Suprapubic skin (tissue), 4 donors: ENCODE results near the gene GGT1. TPM values are rescaled to one million over a fixed set of nuclear protein-coding genes. Genes with fewer than 3 reads are reported as not detected.

Source experiments
- DNase-seq, 2 donors: peaks; one replicate each; pipeline ENCODE4 v3.0.0-alpha.2; 2019; ENCODE audit warnings: low spot score in 2 of 2
- H3K27ac ChIP-seq: fragments of 200-600 bp; sonication (generic); one replicate; pipeline ENCODE4 v1.5.1; 2019
- H3K27me3 ChIP-seq: fragments of 200-600 bp; sonication (generic); one replicate; pipeline ENCODE4 v1.5.1; 2019
- H3K36me3 ChIP-seq: fragments of 200-600 bp; sonication (generic); one replicate; pipeline ENCODE4 v1.5.1; 2019
- H3K4me1 ChIP-seq: fragments of 200-600 bp; sonication (generic); one replicate; pipeline ENCODE4 v1.5.1; 2019
- H3K4me3 ChIP-seq: fragments of 200-600 bp; sonication (generic); one replicate; pipeline ENCODE4 v1.5.1; 2019; ENCODE audit warnings: mild to moderate bottlenecking
- H3K9me3 ChIP-seq: fragments of 200-600 bp; sonication (generic); one replicate; pipeline ENCODE4 v1.5.1; 2019
- EP300 ChIP-seq: sonication (generic); formaldehyde crosslinking; IDR thresholded peaks from one replicate; pipeline ENCODE4 v1.6.1; 2017; ENCODE audit warnings: antibody characterized with exemption
- POLR2A ChIP-seq, 2 donors: fragments of 450-650 bp; IDR thresholded peaks; one replicate each; pipeline ENCODE4 v1.6.1; 2017; ENCODE audit warnings: antibody characterized with exemption in 2 of 2, mild to moderate bottlenecking in 2 of 2, moderate library complexity in 2 of 2
- POLR2AphosphoS5 ChIP-seq, 3 donors: sonication (generic); formaldehyde crosslinking; IDR thresholded peaks; one replicate each; pipeline ENCODE4 v1.6.1; 2017; ENCODE audit warnings: antibody characterized with exemption in 3 of 3
- WGBS: methylation state at CpG from one replicate; pipeline ENCODE4 v1.1.5; 2018; 5-methylcytosine and 5-hydroxymethylcytosine counted together
- total RNA-seq, 4 donors: library from RNA; depleted of rRNA; stranded (reverse); fragments of >200 nt; gene quantifications; one replicate each; pipeline ENCODE4 v1.1.0, GENCODE V29; 2016
- TF ChIP-seq, protein P1 (sequence below), 2 donors: fragments of 200-600 bp in 1 of 2; fragments of 450-650 bp in 1 of 2; sonication (generic) in 1 of 2; IDR thresholded peaks; one replicate each; pipeline ENCODE4 v1.5.1; 2016 to 2019; ENCODE audit warnings: antibody characterized with exemption in 2 of 2, mild to moderate bottlenecking in 1 of 2, moderate library complexity in 1 of 2

Gene GGT1
- total RNA-seq, 4 donors from 2014 or later: 1.7 to 9.1 (median 5.6) TPM

DNA sequence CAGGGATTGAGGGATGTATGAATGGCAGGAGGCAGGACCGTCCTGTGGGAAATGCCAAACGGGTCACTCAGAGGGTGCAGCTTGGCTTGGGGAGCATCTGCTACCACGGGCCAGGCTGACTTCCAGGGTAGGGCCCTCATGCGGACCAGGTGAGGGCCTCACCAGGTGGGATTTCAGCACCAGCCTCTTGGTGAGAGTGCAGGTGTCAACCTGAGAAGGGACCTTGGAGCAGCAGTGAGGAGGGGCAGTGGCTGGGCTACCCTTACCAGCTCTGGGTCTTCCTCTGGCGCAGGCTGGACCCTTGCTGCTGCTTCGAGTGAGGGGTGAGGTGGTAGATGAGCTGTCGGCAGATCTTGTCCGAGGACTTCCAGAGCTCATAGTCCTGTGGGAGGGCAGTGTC lies 15.0 kb upstream of the GGT1 start:
- Histone ChIP-seq H3K4me3 (no peak overlapping the region), H3K27ac (no peak overlapping the region), H3K27me3 (no peaks in the 10 kb centered on the region), H3K9me3 (no peaks in the 10 kb centered on the region), H3K4me1 (peaks cover 29% of the 10 kb centered on the region), H3K36me3 (peaks cover 47% of the 10 kb centered on the region)
- DNase-seq: no peak
- 86% methylated on average over 4 of the region's 8 CpGs for WGBS
- TF ChIP-seq POLR2AphosphoS5 (IDR thresholded peaks at IDR 0.05) (no peak), POLR2A (IDR thresholded peaks at IDR 0.05) (no peak), EP300 (no peak)
- TF ChIP-seq, protein P1, sequence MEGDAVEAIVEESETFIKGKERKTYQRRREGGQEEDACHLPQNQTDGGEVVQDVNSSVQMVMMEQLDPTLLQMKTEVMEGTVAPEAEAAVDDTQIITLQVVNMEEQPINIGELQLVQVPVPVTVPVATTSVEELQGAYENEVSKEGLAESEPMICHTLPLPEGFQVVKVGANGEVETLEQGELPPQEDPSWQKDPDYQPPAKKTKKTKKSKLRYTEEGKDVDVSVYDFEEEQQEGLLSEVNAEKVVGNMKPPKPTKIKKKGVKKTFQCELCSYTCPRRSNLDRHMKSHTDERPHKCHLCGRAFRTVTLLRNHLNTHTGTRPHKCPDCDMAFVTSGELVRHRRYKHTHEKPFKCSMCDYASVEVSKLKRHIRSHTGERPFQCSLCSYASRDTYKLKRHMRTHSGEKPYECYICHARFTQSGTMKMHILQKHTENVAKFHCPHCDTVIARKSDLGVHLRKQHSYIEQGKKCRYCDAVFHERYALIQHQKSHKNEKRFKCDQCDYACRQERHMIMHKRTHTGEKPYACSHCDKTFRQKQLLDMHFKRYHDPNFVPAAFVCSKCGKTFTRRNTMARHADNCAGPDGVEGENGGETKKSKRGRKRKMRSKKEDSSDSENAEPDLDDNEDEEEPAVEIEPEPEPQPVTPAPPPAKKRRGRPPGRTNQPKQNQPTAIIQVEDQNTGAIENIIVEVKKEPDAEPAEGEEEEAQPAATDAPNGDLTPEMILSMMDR (IDR thresholded peaks at IDR 0.05): no peak

DNA sequence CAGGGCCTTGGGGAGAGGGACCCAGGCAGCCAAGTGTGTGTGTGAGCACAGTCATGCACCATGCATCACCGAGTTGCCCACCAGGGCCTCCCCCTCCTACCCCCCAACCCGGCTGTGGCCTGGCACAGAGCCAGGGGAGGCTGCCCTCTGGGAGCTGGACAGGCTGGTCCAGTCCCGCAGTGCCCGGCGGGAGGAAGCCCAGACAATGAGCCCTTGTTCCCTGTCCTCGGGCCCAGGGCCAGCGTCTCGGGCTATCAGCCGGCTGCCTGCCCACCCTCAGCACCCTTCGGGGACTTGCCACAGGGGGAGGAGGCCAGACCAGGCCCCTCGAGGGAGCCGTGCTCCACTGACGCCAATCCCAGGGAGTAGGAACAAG lies 14.6 kb upstream of the GGT1 start:
- peaks cover 47% of the 10 kb centered on the region for H3K36me3 ChIP-seq
- H3K27ac ChIP-seq: no peak overlapping the region
- no peak overlapping the region for H3K4me3 ChIP-seq
- H3K9me3 ChIP-seq: no peaks in the 10 kb centered on the region
- peak in 1 of 2 donors; percentile 70 for DNase-seq
- no peaks in the 10 kb centered on the region for H3K27me3 ChIP-seq
- no peak for TF ChIP-seq POLR2AphosphoS5 (IDR thresholded peaks at IDR 0.05)
- TF ChIP-seq, protein P1 (IDR thresholded peaks at IDR 0.05): no peak
- no peak for TF ChIP-seq POLR2A (IDR thresholded peaks at IDR 0.05)
- no peak for TF ChIP-seq EP300
- H3K4me1 ChIP-seq: peaks cover 29% of the 10 kb centered on the region
- WGBS: 80% methylated on average over 2 of the region's 13 CpGs

DNA sequence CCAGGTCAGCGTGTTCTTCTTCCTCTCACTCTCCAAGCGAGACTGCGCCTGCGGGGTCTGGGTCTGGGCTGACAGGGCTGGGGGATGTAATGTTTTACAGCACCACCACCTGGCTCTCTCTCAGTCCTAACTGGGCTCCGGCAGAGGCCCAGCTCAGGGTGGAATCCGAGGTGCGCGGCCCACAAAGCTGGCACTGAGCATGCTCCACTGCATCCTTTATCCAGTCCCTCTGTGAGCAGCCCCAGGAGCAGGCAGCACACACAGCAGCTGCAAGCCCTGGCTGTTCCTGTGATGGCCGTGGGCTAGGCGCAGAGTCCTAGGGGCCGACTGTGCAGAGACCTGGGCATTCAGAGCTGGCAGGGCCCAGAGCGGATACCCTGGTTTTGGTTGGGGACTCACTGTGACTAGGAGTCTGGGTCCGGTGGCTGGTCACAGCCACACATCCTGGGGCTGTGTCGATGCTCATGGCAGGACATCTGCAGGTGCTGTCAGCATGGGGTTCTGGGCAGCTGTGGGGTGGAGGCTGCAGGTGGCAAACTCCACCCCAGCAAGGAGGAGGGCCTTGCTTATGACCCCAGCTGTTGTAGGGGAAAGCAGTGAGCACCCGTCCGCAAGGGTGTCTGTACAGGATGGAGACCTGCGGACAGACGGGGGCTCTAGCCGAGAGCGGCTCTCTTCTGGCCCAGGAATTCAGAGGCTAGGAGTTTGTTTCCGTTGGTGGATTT lies 14.1 kb upstream of the GGT1 start:
- WGBS: 92% methylated on average over 10 of the region's 21 CpGs

DNA sequence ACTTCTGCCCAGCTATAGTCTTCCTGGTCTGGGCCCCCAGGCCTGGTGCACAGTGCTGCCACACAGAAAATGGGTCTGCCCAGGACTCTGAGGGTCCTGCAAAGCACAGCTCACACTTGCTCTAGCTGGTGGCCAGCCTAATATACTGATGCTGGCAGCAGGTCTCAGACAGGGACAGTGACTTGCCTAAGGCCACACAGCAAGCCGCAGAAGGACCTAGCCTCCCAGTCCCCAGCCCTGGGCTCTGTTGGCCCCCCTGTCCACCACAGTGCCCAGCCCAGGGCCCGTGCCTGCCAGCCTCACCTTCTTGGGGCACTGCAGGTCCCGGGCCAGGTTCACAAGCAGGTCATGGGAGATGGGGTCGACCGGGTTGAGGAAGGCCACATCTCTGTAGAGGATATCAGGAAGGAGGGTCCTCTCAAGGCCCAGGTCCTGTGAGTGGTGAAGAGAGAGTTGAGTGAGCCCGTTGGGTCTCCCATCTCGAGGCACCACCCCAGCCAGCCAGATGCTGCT lies 13.4 kb upstream of the GGT1 start:
- peaks cover 47% of the 10 kb centered on the region for H3K36me3 ChIP-seq
- TF ChIP-seq, protein P1 (IDR thresholded peaks at IDR 0.05): no peak
- TF ChIP-seq POLR2A (IDR thresholded peaks at IDR 0.05): no peak
- no peak for TF ChIP-seq EP300
- TF ChIP-seq POLR2AphosphoS5 (IDR thresholded peaks at IDR 0.05): no peak
- H3K4me3 ChIP-seq: no peak overlapping the region
- 89% methylated on average over 4 of the region's 7 CpGs for WGBS
- DNase-seq: no peak
- H3K27ac ChIP-seq: no peak overlapping the region
- H3K9me3 ChIP-seq: no peaks in the 10 kb centered on the region
- H3K27me3 ChIP-seq: no peaks in the 10 kb centered on the region
- H3K4me1 ChIP-seq: peaks cover 30% of the 10 kb centered on the region

More for the DNA sequence above, 14.1 kb upstream of the GGT1 start:
- no peaks in the 10 kb centered on the region for H3K9me3 ChIP-seq
- peaks cover 47% of the 10 kb centered on the region for H3K36me3 ChIP-seq
- H3K27ac ChIP-seq: no peak overlapping the region
- peak in 1 of 2 donors; percentile 59 for DNase-seq
- TF ChIP-seq EP300 (no peak), POLR2A (IDR thresholded peaks at IDR 0.05) (no peak), POLR2AphosphoS5 (IDR thresholded peaks at IDR 0.05) (no peak)
- TF ChIP-seq, protein P1 (IDR thresholded peaks at IDR 0.05): no peak
- H3K27me3 ChIP-seq: no peaks in the 10 kb centered on the region
- H3K4me3 ChIP-seq: no peak overlapping the region
- peaks cover 29% of the 10 kb centered on the region for H3K4me1 ChIP-seq

DNA sequence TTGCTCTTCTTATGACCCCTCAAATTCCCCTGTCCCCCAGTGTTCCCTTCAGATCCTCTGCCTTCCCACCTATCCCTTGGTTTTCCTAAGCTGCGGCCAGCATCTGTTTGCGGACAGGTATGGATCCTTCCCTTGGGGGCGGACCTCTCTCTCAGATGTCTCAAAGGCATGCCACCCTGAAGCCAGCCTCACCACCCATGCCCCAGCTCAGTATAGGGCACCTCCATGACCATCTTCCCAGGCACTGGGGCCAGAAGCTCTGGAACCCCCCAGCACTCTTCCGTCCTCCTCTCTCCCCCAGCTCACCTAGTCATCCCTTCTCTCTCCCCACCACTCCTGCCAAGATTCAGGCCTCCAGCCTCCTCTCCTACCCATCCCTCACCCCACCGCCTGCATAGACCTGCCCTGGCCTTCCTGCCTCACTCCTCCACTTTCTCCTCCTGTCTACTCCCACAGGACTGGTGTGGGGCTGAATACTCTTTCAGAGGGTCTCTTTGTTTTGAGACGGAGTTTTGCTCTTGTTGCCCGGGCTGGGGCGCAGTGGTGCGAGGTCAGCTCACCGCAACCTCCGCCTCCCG lies 12.3 kb upstream of the GGT1 start:
- peaks cover 40% of the 10 kb centered on the region for H3K36me3 ChIP-seq
- H3K27me3 ChIP-seq: no peaks in the 10 kb centered on the region
- H3K4me3 ChIP-seq: no peak overlapping the region
- H3K4me1 ChIP-seq: peaks cover 33% of the 10 kb centered on the region
- TF ChIP-seq POLR2A (IDR thresholded peaks at IDR 0.05) (no peak), EP300 (no peak), POLR2AphosphoS5 (IDR thresholded peaks at IDR 0.05) (no peak)
- TF ChIP-seq, protein P1 (IDR thresholded peaks at IDR 0.05): no peak
- WGBS: 97% methylated on average over 12 of the region's 12 CpGs
- no peak for DNase-seq
- no peak overlapping the region for H3K27ac ChIP-seq
- no peaks in the 10 kb centered on the region for H3K9me3 ChIP-seq
